AG20443 (cell line): Measurements from ENCODE around the gene TSPAN9.

Experiments
- DNase-seq: peaks from one replicate; pipeline ENCODE4 v3.0.0; 2012; ENCODE audit warnings: low spot score, mixed read lengths

TSPAN9 gene

GRCh38 chr12:3225154-3225795 lies 148.1 kb downstream of the TSPAN9 start:
- DNase-seq = no peak

DNA sequence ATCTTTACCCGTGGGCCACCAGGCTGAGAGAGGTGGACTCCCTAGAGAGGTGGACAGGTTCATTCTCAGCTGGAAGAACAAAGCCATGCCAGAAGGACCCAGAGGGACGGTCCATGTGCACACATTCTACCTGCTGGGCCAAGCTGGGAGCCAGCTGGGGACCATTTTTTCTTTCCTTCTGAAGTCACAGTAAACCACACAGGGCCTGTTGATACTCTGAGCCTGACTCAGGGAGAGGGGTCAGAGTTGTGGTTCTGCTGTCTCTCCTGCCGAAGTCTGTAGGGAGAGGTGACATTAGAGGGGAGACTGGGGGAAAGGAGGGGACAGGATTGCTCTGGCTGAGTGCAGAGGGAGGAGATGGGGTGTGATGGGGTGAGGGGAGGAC lies 148.6 kb downstream of the TSPAN9 start:
- no peak for DNase-seq

DNA sequence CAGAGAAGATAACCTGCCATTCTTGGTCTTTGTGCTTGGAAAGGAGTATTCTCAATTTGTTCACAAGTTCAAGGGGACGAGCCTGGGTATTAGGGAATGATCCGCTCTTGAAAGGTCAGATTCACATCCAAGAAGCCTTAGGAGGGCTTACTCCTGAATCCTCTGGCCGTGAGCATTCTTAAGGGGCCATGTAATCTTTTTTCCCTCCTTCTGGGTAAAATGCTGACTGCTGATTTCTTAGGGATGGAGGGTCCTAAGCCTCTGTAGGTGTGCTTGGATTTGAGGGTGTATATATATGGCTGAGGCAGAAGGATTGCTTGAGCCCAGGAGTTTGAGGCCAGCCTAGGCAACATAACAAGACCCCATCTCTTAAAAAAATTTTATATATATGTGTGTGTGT lies 149.1 kb downstream of the TSPAN9 start:
- no peak for DNase-seq

DNA sequence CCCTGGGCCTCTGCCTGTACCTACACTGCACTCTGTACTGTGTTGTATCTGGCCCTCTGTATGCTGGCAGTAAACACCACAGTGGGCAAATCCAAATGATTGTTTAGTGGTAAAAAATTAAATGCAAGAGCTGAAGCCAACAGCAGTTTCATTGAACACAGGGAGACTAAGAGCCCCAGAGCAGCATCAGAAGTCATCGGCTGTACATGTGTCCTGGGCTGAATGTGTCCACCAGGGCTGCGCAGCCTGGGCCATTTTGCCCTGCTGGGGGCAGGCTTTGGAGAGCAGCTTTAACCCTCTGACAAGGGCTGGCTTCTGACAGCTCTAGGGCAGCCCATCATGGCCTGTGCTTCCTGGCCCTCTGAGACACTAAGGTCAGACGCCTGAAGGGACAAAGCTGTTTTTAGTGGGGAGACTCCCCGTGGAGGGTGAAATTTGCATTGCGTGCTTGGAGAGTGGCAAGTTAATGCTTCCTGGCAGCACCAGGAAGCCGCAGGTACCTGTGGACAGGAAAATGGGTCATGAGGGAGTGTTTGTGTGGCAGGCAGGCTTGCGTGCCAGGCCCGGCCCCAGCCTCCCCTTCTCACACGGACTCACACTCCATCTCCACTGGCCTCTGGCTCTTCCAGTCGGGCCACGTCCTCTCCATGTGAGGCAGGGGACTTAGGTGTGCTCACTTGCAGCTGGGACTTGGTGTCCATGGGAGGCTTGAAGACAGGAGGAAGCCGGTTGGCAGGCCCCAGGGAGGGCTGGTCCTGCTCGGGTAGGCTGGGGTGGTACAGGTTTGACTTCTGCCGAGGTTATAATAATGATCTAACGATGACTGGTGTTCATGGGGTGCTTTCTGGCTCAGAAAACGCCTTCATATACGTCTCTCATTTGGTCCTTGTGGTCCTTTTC lies 150.1 kb downstream of the TSPAN9 start:
- no peak for DNase-seq

- DNase-seq = no peak
Observed at GRCh38 chr12:3228552-3228951, 151.4 kb downstream of the TSPAN9 start.

- no peak for DNase-seq
Observed at GRCh38 chr12:3229577-3229976, 152.4 kb downstream of the TSPAN9 start.

DNA sequence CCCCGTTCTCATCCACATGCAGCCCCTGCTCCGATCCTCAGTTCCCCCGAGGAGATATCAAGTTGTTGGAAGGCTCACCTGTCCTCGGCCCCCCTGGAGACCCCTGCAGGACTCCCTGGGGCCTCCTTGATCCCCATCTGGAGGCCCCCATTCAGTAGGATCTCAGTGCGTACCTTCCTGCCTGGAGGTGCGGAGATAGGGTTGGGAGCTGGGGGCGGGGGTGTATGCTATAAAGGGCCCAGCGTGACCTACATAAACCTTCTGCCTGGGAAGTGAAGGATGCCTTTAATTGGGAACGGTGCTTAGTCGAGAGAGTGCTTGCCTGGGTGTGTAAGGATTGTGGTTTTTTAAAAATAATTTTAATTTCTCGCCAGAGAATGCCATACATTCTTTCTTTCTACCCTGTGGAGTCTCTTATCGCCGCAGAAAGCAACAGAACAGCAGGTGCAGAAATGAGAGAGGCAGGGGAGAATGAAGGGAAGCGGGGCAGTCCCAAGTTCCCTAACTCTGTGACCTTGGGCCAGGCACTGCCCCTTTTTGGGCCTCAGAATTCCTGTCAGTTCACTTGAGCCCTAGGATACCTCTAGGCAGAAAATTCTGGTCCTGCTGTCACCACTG lies 153.7 kb downstream of the TSPAN9 start:
- DNase-seq = no peak

DNA sequence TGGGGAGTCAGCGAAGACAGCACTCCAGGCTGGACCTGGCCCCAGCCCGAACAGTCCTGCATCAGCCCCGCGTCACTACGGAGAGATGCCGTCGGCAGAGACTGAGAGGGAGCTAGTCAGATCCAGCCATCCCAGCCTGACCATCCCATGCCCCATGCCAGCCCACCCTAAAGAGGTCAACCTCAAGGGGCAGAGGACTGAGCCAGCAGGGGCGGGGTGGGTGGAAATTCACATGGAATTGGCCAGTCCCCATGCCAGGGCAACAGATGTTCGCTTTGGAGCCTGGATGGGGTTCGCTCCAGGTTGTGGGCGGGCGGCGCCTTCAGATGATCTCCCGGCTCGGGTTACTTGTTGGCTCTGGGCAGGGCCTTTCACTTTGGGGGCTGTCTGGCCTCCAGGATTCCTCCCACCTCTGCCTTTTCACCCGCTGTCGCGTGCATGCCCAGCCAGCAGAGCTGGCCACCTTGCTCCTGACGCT lies 154.3 kb downstream of the TSPAN9 start:
- no peak for DNase-seq

GRCh38 chr12:3233797-3234196 lies 156.6 kb downstream of the TSPAN9 start:
- DNase-seq = no peak

DNA sequence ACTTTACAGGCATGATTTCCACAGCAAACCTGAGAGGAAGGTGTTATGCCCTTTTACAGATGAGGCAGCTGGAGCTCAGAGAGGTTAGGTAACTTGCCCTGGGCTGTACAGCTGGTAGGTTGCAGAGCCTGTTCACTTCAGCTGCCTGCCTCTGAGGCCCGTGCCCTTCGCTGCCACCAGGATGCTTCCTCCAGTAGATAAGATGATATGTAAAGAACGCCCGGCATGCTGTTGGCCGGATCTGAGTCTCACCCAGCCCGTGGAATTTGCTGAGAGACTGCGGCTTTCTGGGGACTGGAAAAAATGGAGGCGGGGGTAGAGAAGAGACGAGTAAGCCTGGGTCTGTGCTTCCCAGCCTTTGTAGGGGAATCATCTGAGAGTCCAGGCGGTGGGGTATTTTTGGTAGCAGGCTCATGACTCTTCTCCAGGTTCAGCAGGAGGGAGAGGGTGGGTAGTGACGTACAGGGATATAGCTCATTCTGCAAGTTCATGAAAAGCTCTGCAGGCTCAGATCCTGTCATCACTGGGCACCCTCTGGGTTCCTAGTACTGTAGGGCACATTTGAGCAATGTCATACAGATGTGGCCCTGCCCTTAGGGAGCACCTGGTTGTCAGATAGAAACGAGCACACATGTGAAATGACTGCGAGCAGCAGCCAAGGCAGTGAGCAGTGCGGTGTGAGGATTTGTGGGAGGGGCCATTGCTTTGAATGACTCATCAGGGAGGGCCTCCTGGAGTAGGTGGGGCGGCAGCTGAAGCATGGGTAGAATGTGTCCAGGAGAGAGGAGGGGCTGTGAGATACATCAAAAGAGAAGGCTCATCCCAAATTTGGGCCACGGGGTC lies 159.4 kb downstream of the TSPAN9 start:
- DNase-seq = peak; percentile 66

DNA sequence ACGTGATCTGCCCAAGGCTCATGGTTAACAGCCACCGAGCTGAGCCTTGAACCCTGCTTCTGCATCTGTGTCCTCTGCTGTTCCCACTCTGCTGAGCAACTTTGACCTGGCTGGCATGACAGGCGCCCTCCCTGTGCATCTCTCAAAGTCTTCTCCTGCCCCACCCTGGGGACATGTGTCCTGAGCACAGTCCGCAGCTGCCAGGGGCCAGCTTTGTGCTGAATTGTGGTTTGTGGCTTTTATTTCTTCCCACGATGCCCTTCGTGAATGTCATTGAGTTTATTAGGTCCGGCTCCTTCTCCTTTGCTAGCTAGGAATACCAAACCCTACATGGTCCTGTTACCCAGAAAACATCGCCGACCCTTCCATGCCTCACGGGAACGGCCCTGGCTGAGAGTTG lies 161.0 kb downstream of the TSPAN9 start:
- DNase-seq = no peak

GRCh38 chr12:3241621-3242020 lies 164.4 kb downstream of the TSPAN9 start:
- no peak for DNase-seq

DNA sequence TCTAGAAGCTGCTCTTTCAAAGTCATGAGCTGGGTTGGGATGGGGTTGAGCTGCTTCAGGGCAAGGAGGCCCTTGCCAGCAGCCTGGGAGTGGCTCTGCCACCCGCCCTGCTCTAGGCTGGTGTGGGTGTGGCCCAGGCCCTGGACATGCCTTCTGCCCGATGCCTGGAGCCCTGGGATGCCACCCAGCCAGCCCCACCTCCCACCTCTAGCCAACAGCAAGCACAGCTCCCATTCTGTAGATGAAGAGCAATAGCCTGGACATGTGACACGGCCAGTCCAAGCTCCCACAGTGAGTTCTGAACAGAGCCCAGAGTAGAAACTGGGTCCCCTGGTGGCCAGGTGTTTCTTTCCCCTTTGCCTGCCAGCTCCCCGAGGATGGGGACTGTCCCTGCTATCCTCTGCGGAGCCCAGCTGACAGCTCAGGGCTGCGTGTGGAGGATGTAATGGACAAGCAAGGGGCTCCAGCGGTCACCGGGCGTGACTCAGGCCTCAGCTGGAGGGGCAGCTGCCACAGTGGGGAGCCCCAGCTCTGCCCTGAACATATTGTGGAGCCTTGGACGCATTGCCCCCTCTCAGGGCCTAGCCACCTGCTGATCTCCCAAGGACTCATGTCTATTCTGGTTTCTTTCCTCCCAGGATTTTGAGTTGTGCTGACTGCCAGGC lies 165.2 kb downstream of the TSPAN9 start:
- no peak for DNase-seq

GRCh38 chr12:3243376-3244084 lies 166.4 kb downstream of the TSPAN9 start:
- no peak for DNase-seq

GRCh38 chr12:3244219-3244750 lies 167.1 kb downstream of the TSPAN9 start:
- DNase-seq = no peak

GRCh38 chr12:3246253-3246652 lies 169.1 kb downstream of the TSPAN9 start:
- no peak for DNase-seq

DNA sequence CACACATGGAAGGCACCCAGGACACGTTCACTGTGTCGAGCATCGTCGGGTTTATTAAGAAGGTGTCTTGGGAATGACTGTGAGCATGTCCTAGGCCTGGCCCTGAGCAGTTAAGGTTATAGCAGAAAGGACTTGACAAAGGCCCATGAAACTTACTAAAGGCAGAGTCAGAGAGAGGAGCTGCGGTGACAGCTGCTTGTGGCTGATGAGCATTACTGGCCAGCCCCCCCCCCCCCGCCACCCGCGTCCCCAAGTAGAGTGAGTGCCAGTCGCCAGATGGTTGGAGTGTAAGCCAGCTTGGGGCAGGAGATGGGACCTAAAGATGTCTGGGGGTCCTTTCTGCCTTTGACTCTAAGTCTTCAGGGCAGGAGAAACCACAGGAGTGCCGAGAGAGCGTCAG lies 169.9 kb downstream of the TSPAN9 start:
- no peak for DNase-seq

- DNase-seq = no peak
Observed at GRCh38 chr12:3247629-3248161, 170.5 kb downstream of the TSPAN9 start.

- DNase-seq = no peak
Observed at GRCh38 chr12:3249081-3249800, 172.1 kb downstream of the TSPAN9 start.

GRCh38 chr12:3250034-3250433 lies 172.9 kb downstream of the TSPAN9 start:
- no peak for DNase-seq
